Measurements from ENCODE around the gene FIP1L1. TPM values are rescaled to one million over a fixed set of nuclear protein-coding genes. Genes with fewer than 3 reads are reported as not detected.

The FIP1L1 gene
- total RNA-seq, 1 donor from 2014 or later: 118 TPM

- no peaks in the 10 kb centered on the region for H3K36me3 Mint-ChIP-seq (ENCODE audit: low read depth)
- H3K4me1 Mint-ChIP-seq (ENCODE audit: low read depth): no peaks in the 10 kb centered on the region
- H3K4me3 Mint-ChIP-seq: no peak overlapping the region
- no peak overlapping the region for H3K27ac Mint-ChIP-seq
- peaks cover 5% of the 10 kb centered on the region for H3K9me3 Mint-ChIP-seq
- H3K27me3 Mint-ChIP-seq (ENCODE audit: insufficient read depth): peaks cover 10% of the 10 kb centered on the region
- intact Hi-C loops (cut with micrococcal nuclease): no loop called here
- DNase-seq (ENCODE audit: low spot score): no peak
These were observed 104.1 kb downstream of the FIP1L1 start for GRCh38 chr4:53481586-53481985.

GRCh38 chr4:53483250-53483649 lies 105.8 kb downstream of the FIP1L1 start:
- H3K27me3 Mint-ChIP-seq (ENCODE audit: insufficient read depth): peaks cover 13% of the 10 kb centered on the region
- intact Hi-C loops (cut with micrococcal nuclease): no loop called here

GRCh38 chr4:53484911-53485657 lies 107.6 kb downstream of the FIP1L1 start:
- Mint-ChIP-seq H3K4me3 (no peak overlapping the region), H3K9me3 (peaks cover 5% of the 10 kb centered on the region), H3K27ac (no peak overlapping the region), H3K36me3 (ENCODE audit: low read depth) (no peaks in the 10 kb centered on the region), H3K27me3 (ENCODE audit: insufficient read depth) (peaks cover 17% of the 10 kb centered on the region), H3K4me1 (ENCODE audit: low read depth) (no peaks in the 10 kb centered on the region)
- no peak for DNase-seq (ENCODE audit: low spot score)
- intact Hi-C loops (cut with micrococcal nuclease): no loop called here

More at GRCh38 chr4:53483250-53483649, 105.8 kb downstream of the FIP1L1 start:
- Mint-ChIP-seq H3K27ac (no peak overlapping the region), H3K4me1 (ENCODE audit: low read depth) (no peaks in the 10 kb centered on the region), H3K36me3 (ENCODE audit: low read depth) (no peaks in the 10 kb centered on the region), H3K9me3 (peaks cover 5% of the 10 kb centered on the region), H3K4me3 (no peak overlapping the region)
- DNase-seq (ENCODE audit: low spot score): no peak

- DNase-seq (ENCODE audit: low spot score): no peak
- Mint-ChIP-seq H3K9me3 (peaks cover 5% of the 10 kb centered on the region), H3K27ac (no peak overlapping the region), H3K36me3 (ENCODE audit: low read depth) (no peaks in the 10 kb centered on the region), H3K4me1 (ENCODE audit: low read depth) (no peaks in the 10 kb centered on the region), H3K27me3 (ENCODE audit: insufficient read depth) (peaks cover 17% of the 10 kb centered on the region), H3K4me3 (no peak overlapping the region)
- intact Hi-C loops (cut with micrococcal nuclease): no loop called here
These were observed 108.2 kb downstream of the FIP1L1 start for GRCh38 chr4:53485658-53486040.

GRCh38 chr4:53487766-53488165 lies 110.3 kb downstream of the FIP1L1 start:
- Mint-ChIP-seq H3K36me3 (ENCODE audit: low read depth) (no peaks in the 10 kb centered on the region), H3K4me1 (ENCODE audit: low read depth) (no peaks in the 10 kb centered on the region), H3K27me3 (ENCODE audit: insufficient read depth) (peaks cover 22% of the 10 kb centered on the region), H3K9me3 (peaks cover 5% of the 10 kb centered on the region), H3K27ac (no peak overlapping the region), H3K4me3 (no peak overlapping the region)
- intact Hi-C loops (cut with micrococcal nuclease): no loop called here
- DNase-seq (ENCODE audit: low spot score): no peak

GRCh38 chr4:53489279-53489889 lies 111.9 kb downstream of the FIP1L1 start:
- H3K27me3 Mint-ChIP-seq (ENCODE audit: insufficient read depth): peaks cover 22% of the 10 kb centered on the region
- no peak overlapping the region for H3K4me3 Mint-ChIP-seq
- intact Hi-C loops (cut with micrococcal nuclease): no loop called here
- no peaks in the 10 kb centered on the region for H3K36me3 Mint-ChIP-seq (ENCODE audit: low read depth)
- no peaks in the 10 kb centered on the region for H3K4me1 Mint-ChIP-seq (ENCODE audit: low read depth)
- H3K9me3 Mint-ChIP-seq: no peaks in the 10 kb centered on the region
- no peak for DNase-seq (ENCODE audit: low spot score)
- no peak overlapping the region for H3K27ac Mint-ChIP-seq

GRCh38 chr4:53490161-53490956 lies 112.9 kb downstream of the FIP1L1 start:
- no peak overlapping the region for H3K27ac Mint-ChIP-seq
- intact Hi-C loops (cut with micrococcal nuclease): no loop called here
- no peak for DNase-seq (ENCODE audit: low spot score)
- no peaks in the 10 kb centered on the region for H3K4me1 Mint-ChIP-seq (ENCODE audit: low read depth)
- H3K27me3 Mint-ChIP-seq (ENCODE audit: insufficient read depth): peaks cover 17% of the 10 kb centered on the region
- no peaks in the 10 kb centered on the region for H3K36me3 Mint-ChIP-seq (ENCODE audit: low read depth)
- H3K4me3 Mint-ChIP-seq: no peak overlapping the region
- no peaks in the 10 kb centered on the region for H3K9me3 Mint-ChIP-seq

GRCh38 chr4:53490965-53491622 lies 113.7 kb downstream of the FIP1L1 start:
- DNase-seq (ENCODE audit: low spot score): no peak
- no peak overlapping the region for H3K27ac Mint-ChIP-seq
- H3K9me3 Mint-ChIP-seq: no peaks in the 10 kb centered on the region
- no peak overlapping the region for H3K4me3 Mint-ChIP-seq
- H3K27me3 Mint-ChIP-seq (ENCODE audit: insufficient read depth): peaks cover 14% of the 10 kb centered on the region
- intact Hi-C loops (cut with micrococcal nuclease): no loop called here
- H3K4me1 Mint-ChIP-seq (ENCODE audit: low read depth): no peaks in the 10 kb centered on the region
- no peaks in the 10 kb centered on the region for H3K36me3 Mint-ChIP-seq (ENCODE audit: low read depth)

GRCh38 chr4:53494851-53495250 lies 117.4 kb downstream of the FIP1L1 start:
- Mint-ChIP-seq H3K27ac (no peak overlapping the region), H3K4me3 (no peak overlapping the region), H3K27me3 (ENCODE audit: insufficient read depth) (peaks cover 9% of the 10 kb centered on the region), H3K36me3 (ENCODE audit: low read depth) (no peaks in the 10 kb centered on the region), H3K4me1 (ENCODE audit: low read depth) (no peaks in the 10 kb centered on the region), H3K9me3 (no peaks in the 10 kb centered on the region)
- intact Hi-C loops (cut with micrococcal nuclease): no loop called here
- DNase-seq (ENCODE audit: low spot score): no peak

GRCh38 chr4:53497487-53498244 lies 120.2 kb downstream of the FIP1L1 start:
- H3K27ac Mint-ChIP-seq: no peak overlapping the region
- H3K9me3 Mint-ChIP-seq: no peaks in the 10 kb centered on the region
- H3K4me3 Mint-ChIP-seq: no peak overlapping the region
- intact Hi-C loops (cut with micrococcal nuclease): no loop called here
- DNase-seq (ENCODE audit: low spot score): no peak
- H3K27me3 Mint-ChIP-seq (ENCODE audit: insufficient read depth): peaks cover 4% of the 10 kb centered on the region
- H3K36me3 Mint-ChIP-seq (ENCODE audit: low read depth): no peaks in the 10 kb centered on the region
- no peaks in the 10 kb centered on the region for H3K4me1 Mint-ChIP-seq (ENCODE audit: low read depth)

GRCh38 chr4:53498706-53499105 lies 121.3 kb downstream of the FIP1L1 start:
- H3K4me3 Mint-ChIP-seq: no peak overlapping the region
- no peaks in the 10 kb centered on the region for H3K4me1 Mint-ChIP-seq (ENCODE audit: low read depth)
- H3K36me3 Mint-ChIP-seq (ENCODE audit: low read depth): no peaks in the 10 kb centered on the region
- intact Hi-C loops (cut with micrococcal nuclease): no loop called here
- H3K27me3 Mint-ChIP-seq (ENCODE audit: insufficient read depth): peaks cover 4% of the 10 kb centered on the region
- no peak for DNase-seq (ENCODE audit: low spot score)
- no peaks in the 10 kb centered on the region for H3K9me3 Mint-ChIP-seq
- H3K27ac Mint-ChIP-seq: no peak overlapping the region

GRCh38 chr4:53499791-53500190 lies 122.3 kb downstream of the FIP1L1 start:
- no peaks in the 10 kb centered on the region for H3K4me1 Mint-ChIP-seq (ENCODE audit: low read depth)
- DNase-seq (ENCODE audit: low spot score): no peak
- no peaks in the 10 kb centered on the region for H3K9me3 Mint-ChIP-seq
- peaks cover 6% of the 10 kb centered on the region for H3K27me3 Mint-ChIP-seq (ENCODE audit: insufficient read depth)
- no peaks in the 10 kb centered on the region for H3K36me3 Mint-ChIP-seq (ENCODE audit: low read depth)
- intact Hi-C loops (cut with micrococcal nuclease): no loop called here
- H3K27ac Mint-ChIP-seq: no peak overlapping the region
- H3K4me3 Mint-ChIP-seq: no peak overlapping the region
